ENCODE data around the gene KLHL22. TPM values are rescaled to one million over a fixed set of nuclear protein-coding genes. Genes with fewer than 3 reads are reported as not detected.

The KLHL22 gene
- total and polyA plus RNA-seq, 2 of the 8 experiments (the other 6 are each of a cell fraction or from before 2014, with no cell fraction given): 9.4 to 16.2 TPM

DNA sequence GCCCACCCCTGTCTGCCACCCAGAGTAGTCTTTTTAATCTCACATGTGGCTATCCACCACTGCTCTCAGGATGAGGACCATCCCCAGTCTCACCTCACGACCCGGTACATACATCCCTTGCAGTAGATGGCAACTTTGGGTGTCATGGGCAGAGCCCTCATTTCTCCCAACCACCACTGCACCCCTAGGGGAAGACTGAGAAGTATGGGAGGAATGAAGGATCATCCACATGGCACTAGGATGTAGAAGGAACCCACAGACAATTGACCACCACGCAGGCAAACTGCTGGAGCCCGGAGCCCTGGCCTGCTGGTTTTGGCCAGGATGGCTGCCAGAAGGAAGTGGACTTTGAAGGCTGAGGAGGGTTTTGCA is 56.1 kb downstream of the KLHL22 start:
- Histone ChIP-seq H4K8ac (ENCODE audit: extremely low read depth, insufficient read depth, low read length) (no peak overlapping the region), H3K4me2 (ENCODE audit: insufficient read depth in 1 of 2, low read depth in 2 of 2, low read length in 2 of 2) (no peak overlapping the region), H2BK120ac (replicated peaks; ENCODE audit: low read depth, low read length) (no peak overlapping the region), H3K56ac (replicated peaks; ENCODE audit: insufficient read length, low read depth, low read length) (no peak overlapping the region), H3K4ac (replicated peaks; ENCODE audit: insufficient read length, low read depth, low read length) (no peak overlapping the region), H3K36me3 (ENCODE audit: control insufficient read depth in 2 of 4, insufficient read depth in 4 of 4, low read length in 3 of 4) (peaks cover 0 to 3% (median 0%) of the 10 kb centered on the region in 4 experiments; a peak in 1 of 8 replicates), H2BK20ac (ENCODE audit: low read length) (no peak overlapping the region), H3K23me2 (ENCODE audit: low read depth, low read length) (peaks cover 17% of the 10 kb centered on the region; the same call in 1 of the 2 replicates), H3K18ac (ENCODE audit: extremely low read depth, low read length) (peak overlapping the region; percentile 48; the same call in 1 of the 2 replicates), H3K9ac (replicated peaks in 1 of 4; ENCODE audit: extremely low read depth in 1 of 4, low read depth in 3 of 4, low read length in 3 of 4) (no peak overlapping the region), H3K14ac (ENCODE audit: insufficient read length) (no peak overlapping the region), H3K9me3 (ENCODE audit: insufficient read depth in 2 of 2, low read depth in 1 of 2, low read length in 1 of 2) (no peaks in the 10 kb centered on the region), H3K79me1 (ENCODE audit: low read depth, low read length) (peaks cover 2% of the 10 kb centered on the region; the same call in 1 of the 2 replicates), H3K79me2 (ENCODE audit: control insufficient read depth in 1 of 2, insufficient read depth in 2 of 2, low read length in 2 of 2) (no peaks in the 10 kb centered on the region), H3K4me1 (replicated peaks in 1 of 4; ENCODE audit: control insufficient read depth in 3 of 4, insufficient read depth in 4 of 4, low read length in 3 of 4) (peaks cover 0 to 15% (median 6%) of the 10 kb centered on the region in 4 experiments; a peak in 5 of 7 replicates), H2BK12ac (ENCODE audit: low read depth, low read length) (no peak overlapping the region), H2BK5ac (ENCODE audit: low read depth, low read length) (no peak overlapping the region), H4K91ac (replicated peaks; ENCODE audit: insufficient read length, low read length) (no peak overlapping the region), H2BK15ac (ENCODE audit: low read length) (no peak overlapping the region), H3K27ac (ENCODE audit: low read depth, low read length) (no peak overlapping the region), H2AFZ (ENCODE audit: low read length) (no peak overlapping the region), H4K20me1 (replicated peaks in 1 of 2; ENCODE audit: control insufficient read depth in 1 of 2, insufficient read depth in 2 of 2, low read length in 2 of 2) (peaks cover 11 to 17% of the 10 kb centered on the region in 2 experiments), H4K5ac (ENCODE audit: insufficient read length, low read depth, low read length) (no peak overlapping the region), H3K4me3 (ENCODE audit: extremely low read depth in 1 of 4, insufficient read depth in 2 of 4, low read depth in 3 of 4, low read length in 4 of 4) (no peak overlapping the region), H3K23ac (ENCODE audit: insufficient read length) (no peak overlapping the region), H2AK5ac (ENCODE audit: low read depth, low read length) (no peak overlapping the region), H3K27me3 (replicated peaks in 1 of 4; ENCODE audit: control insufficient read depth in 3 of 4, extremely low read depth in 1 of 4, insufficient read depth in 3 of 4, low read length in 3 of 4) (peaks cover 18 to 47% (median 43%) of the 10 kb centered on the region in 4 experiments)
- DNase-seq (ENCODE audit: low read depth in 1 of 2, low spot score in 2 of 2) (no peak), FAIRE-seq (no peak)
- POLR2A ChIA-PET (ENCODE audit: partially characterized antibody): interaction anchor here (1.1 kb wide), 1 partner anchor 26 kb away, joined by 3 read pairs; no protein-coding TSS in a partner anchor
- 86% methylated on average over 4 of the region's 4 CpGs; no CpG with 5 or more reads in 1 of the 2 experiments for WGBS, 2 experiments (ENCODE audit: extremely low coverage in 1 of 2, insufficient coverage in 1 of 2, insufficient read length in 1 of 2, insufficient replicate concordance in 2 of 2, low coverage in 1 of 2, low lambda C conversion rate in 2 of 2, missing lambda C conversion rate in 1 of 2)
- CTCF ChIA-PET (ENCODE audit: partially characterized antibody): interaction anchor here (1.1 to 4.2 kb wide), 6 partner anchors 9 to 170 kb away, joined by 3 to 47 read pairs (median 6); no protein-coding TSS in a partner anchor
- TF ChIP-seq SP2 (IDR thresholded peaks at IDR 0.05; ENCODE audit: low read length) (no peak), CEBPB (IDR thresholded peaks at IDR 0.05; ENCODE audit: low read depth, low read length) (no peak), ASH2L (IDR thresholded peaks at IDR 0.05; ENCODE audit: low read length) (no peak), HDAC2 (IDR thresholded peaks at IDR 0.05; ENCODE audit: borderline replicate concordance in 1 of 2, low read depth in 2 of 2, low read length in 2 of 2) (no peak), BRCA1 (IDR thresholded peaks at IDR 0.05; ENCODE audit: low read depth, low read length) (no peak), SIRT6 (IDR thresholded peaks at IDR 0.05; ENCODE audit: low read length) (no peak), JUND (IDR thresholded peaks at IDR 0.05; ENCODE audit: low read length) (no peak), TEAD4 (IDR thresholded peaks at IDR 0.05; ENCODE audit: low read depth, low read length) (no peak), TAF7 (optimal IDR thresholded peaks at IDR 0.05; ENCODE audit: borderline replicate concordance, low read depth, low read length) (no peak), BACH1 (IDR thresholded peaks at IDR 0.05; ENCODE audit: low read length) (no peak), RBBP5 (IDR thresholded peaks at IDR 0.05; ENCODE audit: borderline replicate concordance, low read depth, low read length) (no peak), CTBP2 (IDR thresholded peaks at IDR 0.05; ENCODE audit: borderline replicate concordance, insufficient read depth, insufficient read length, low read length) (no peak), YY1 (IDR thresholded peaks at IDR 0.05; ENCODE audit: low read depth, low read length) (no peak), SP1 (IDR thresholded peaks at IDR 0.05; ENCODE audit: low read depth, low read length) (no peak)

All from H1 (cell line).